GM12865 (cell line): Measurements from ENCODE around the gene DPF3.
A peak's percentile ranks its signal among the peaks of the same experiment; 100 is the strongest.

ENCODE experiments used
- DNase-seq: peaks from one replicate; pipeline ENCODE4 v3.0.0; 2010; ENCODE audit warnings: low read depth
- H3K4me3 ChIP-seq: 2 replicates; pipeline ENCODE4 v1.5.1; 2011; ENCODE audit warnings: mild to moderate bottlenecking, low read depth, low read length, control low read depth
- TF ChIP-seq, protein P1 (sequence below): IDR thresholded peaks from 2 replicates; pipeline ENCODE4 v1.5.1; 2011; ENCODE audit warnings: low read length, control low read depth, low read depth, inconsistent platforms; ENCODE audit not compliant: insufficient read depth; ENCODE audit errors: missing control alignments

The DPF3 gene

DNA sequence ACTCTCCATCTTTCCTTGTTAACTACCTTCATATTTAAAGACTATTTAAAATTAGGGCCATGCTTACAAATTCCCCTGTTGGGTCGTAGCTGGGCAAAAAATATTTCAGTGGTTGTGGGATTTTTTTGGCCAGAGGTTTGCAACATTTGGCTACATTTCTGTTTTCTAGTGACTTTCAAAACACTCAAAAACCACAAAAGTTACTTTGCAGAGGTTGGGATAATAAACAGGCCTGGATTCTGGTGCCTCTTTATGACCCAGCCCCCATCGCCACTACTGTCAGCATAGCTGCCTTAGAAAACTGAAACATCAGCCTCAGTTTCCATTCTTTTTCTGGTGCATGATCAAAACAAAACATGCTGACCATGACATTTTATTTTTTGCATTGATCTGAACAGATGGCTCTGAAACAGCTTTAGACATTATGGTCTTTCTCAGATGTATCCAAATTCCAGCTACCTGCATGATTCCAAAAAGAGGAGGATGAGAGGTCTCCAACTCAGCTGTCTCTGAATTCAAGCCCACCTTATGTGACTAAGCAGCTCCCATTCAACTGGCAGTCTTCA lies 5.2 kb downstream of the DPF3 start:
- TF ChIP-seq, protein P1, sequence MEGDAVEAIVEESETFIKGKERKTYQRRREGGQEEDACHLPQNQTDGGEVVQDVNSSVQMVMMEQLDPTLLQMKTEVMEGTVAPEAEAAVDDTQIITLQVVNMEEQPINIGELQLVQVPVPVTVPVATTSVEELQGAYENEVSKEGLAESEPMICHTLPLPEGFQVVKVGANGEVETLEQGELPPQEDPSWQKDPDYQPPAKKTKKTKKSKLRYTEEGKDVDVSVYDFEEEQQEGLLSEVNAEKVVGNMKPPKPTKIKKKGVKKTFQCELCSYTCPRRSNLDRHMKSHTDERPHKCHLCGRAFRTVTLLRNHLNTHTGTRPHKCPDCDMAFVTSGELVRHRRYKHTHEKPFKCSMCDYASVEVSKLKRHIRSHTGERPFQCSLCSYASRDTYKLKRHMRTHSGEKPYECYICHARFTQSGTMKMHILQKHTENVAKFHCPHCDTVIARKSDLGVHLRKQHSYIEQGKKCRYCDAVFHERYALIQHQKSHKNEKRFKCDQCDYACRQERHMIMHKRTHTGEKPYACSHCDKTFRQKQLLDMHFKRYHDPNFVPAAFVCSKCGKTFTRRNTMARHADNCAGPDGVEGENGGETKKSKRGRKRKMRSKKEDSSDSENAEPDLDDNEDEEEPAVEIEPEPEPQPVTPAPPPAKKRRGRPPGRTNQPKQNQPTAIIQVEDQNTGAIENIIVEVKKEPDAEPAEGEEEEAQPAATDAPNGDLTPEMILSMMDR, result no peak
- DNase-seq, result no peak
- H3K4me3 ChIP-seq, result no peak overlapping the region

DNA sequence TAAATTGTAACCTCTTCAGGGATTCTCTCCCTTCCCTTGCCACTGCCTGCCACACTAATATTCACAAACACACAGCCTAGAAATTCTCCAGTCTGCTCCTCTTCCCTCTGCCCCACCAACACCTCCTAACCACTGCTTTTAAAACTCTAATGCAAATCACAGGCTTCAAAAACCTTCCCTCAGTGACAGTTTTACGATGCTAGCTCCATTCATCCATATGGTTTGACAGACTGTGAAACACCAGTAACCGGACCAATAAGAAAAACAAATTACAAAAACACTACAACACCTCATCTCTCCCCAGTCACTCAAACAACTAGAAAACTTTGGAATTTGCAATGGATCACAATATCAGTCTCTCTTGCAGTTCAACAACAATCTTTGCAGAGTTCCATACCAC lies 5.7 kb downstream of the DPF3 start:
- no peak overlapping the region for H3K4me3 ChIP-seq
- no peak for DNase-seq
- TF ChIP-seq, protein P1, result no peak

- TF ChIP-seq, protein P1, result no peak
- no peak overlapping the region for H3K4me3 ChIP-seq
- DNase-seq, result no peak
Observed at GRCh38 chr14:72887514-72887913, 6.4 kb downstream of the DPF3 start.

GRCh38 chr14:72884386-72884785 lies 9.5 kb downstream of the DPF3 start:
- no peak overlapping the region for H3K4me3 ChIP-seq
- TF ChIP-seq, protein P1, result no peak
- no peak for DNase-seq

- DNase-seq, result peak; percentile 75
- TF ChIP-seq, protein P1, result no peak
- H3K4me3 ChIP-seq, result no peak overlapping the region
Observed at GRCh38 chr14:72883961-72884360, 9.9 kb downstream of the DPF3 start.

- no peak for DNase-seq
- H3K4me3 ChIP-seq, result no peak overlapping the region
- TF ChIP-seq, protein P1, result no peak
Observed at GRCh38 chr14:72883109-72883508, 10.8 kb downstream of the DPF3 start.

GRCh38 chr14:72882463-72882862 lies 11.4 kb downstream of the DPF3 start:
- DNase-seq, result no peak
- TF ChIP-seq, protein P1, result no peak
- H3K4me3 ChIP-seq, result no peak overlapping the region
